DMS53 treated with DMSO at 0.1 percent for 48 hours (cell line): ENCODE data around the gene TSC22D4.
"Not testable (repeated sequence)": the region's sequence is repeated elsewhere in the genome, so short reads cannot be mapped to it uniquely, and the experiment has no call there.

Experiments
- DNase-seq: peaks from one replicate; lab custom pipeline; 2025; ENCODE audit not compliant: unreplicated experiment; lab: John Stamatoyannopoulos, UW

Gene TSC22D4

GRCh38 chr7:100476101-100476780 is 2.8 kb downstream of the TSC22D4 start:
- DNase-seq: no peak

GRCh38 chr7:100475549-100475948 is 3.5 kb downstream of the TSC22D4 start:
- DNase-seq: no peak

- DNase-seq: no peak
Observed at GRCh38 chr7:100472854-100473499, 6.0 kb downstream of the TSC22D4 start.

- DNase-seq: no peak
Observed at GRCh38 chr7:100472121-100472851, 6.7 kb downstream of the TSC22D4 start.

- no peak for DNase-seq
Observed at GRCh38 chr7:100471021-100471420, 8.0 kb downstream of the TSC22D4 start.

- peak; percentile 63 for DNase-seq
Observed at GRCh38 chr7:100469227-100470044, 9.6 kb downstream of the TSC22D4 start.

GRCh38 chr7:100467638-100468373 is 11.2 kb downstream of the TSC22D4 start:
- DNase-seq: no peak

GRCh38 chr7:100466653-100467605 is 12.1 kb downstream of the TSC22D4 start:
- DNase-seq: no peak

GRCh38 chr7:100465702-100466311 is 13.2 kb downstream of the TSC22D4 start:
- DNase-seq: no peak

- DNase-seq: no peak
Observed at GRCh38 chr7:100465299-100465698, 13.7 kb downstream of the TSC22D4 start.

GRCh38 chr7:100464791-100465190 is 14.2 kb downstream of the TSC22D4 start:
- no peak for DNase-seq

GRCh38 chr7:100464210-100464660 is 14.8 kb downstream of the TSC22D4 start, which contains the start of gene SPACDR:
Gene SPACDR, minus strand, starts transcription at chr7:100464260. Its CDS starts 235 bp downstream, at chr7:100464025.
- no peak for DNase-seq

- DNase-seq: no peak
Observed at GRCh38 chr7:100457033-100457432, 22.0 kb downstream of the TSC22D4 start.

GRCh38 chr7:100456562-100456961 is 22.5 kb downstream of the TSC22D4 start:
- DNase-seq: no peak

- DNase-seq: no peak
Observed at GRCh38 chr7:100455206-100455605, 23.8 kb downstream of the TSC22D4 start.

- DNase-seq: not testable (repeated sequence)
Observed at GRCh38 chr7:100453854-100454253, 25.2 kb downstream of the TSC22D4 start.

- DNase-seq: no peak
Observed at GRCh38 chr7:100452513-100452912, 26.5 kb downstream of the TSC22D4 start.

- DNase-seq: no peak
Observed at GRCh38 chr7:100449190-100449795, 29.7 kb downstream of the TSC22D4 start.
